Neural cell (in vitro differentiated cells): ENCODE data around the gene FAM98B. TPM values are rescaled to one million over a fixed set of nuclear protein-coding genes. Genes with fewer than 3 reads are reported as not detected.
A peak's percentile ranks its signal among the peaks of the same experiment; 100 is the strongest.

Experiments used
- H2AFZ ChIP-seq: fragments of 200-600, 300-800 bp; sonication (generic), shearing (Covaris generic); 2 replicates; pipeline ENCODE4 v1.6.0; 2014; ENCODE audit warnings: low read depth, mild to moderate bottlenecking, antibody characterized with exemption, low read length, moderate library complexity
- H3F3A ChIP-seq: fragments of 200-600 bp; shearing (Covaris generic); 2 replicates; pipeline ENCODE4 v1.6.1; 2016; ENCODE audit warnings: mild to moderate bottlenecking, moderate library complexity, mixed read lengths, antibody characterized with exemption, low read length; ENCODE audit not compliant: insufficient read depth, poor library complexity, severe bottlenecking
- H3K27ac ChIP-seq: fragments of 200-600, 300-800 bp; sonication (generic), shearing (Covaris generic); 2 replicates; pipeline ENCODE4 v1.5.1; 2014; ENCODE audit warnings: mild to moderate bottlenecking, low read length, moderate library complexity
- H3K27me3 ChIP-seq: fragments of 300-800, 200-600 bp; sonication (generic), shearing (Covaris generic); 2 replicates; pipeline ENCODE4 v1.6.0; 2014; ENCODE audit warnings: mild to moderate bottlenecking, low read depth, low read length, moderate library complexity; ENCODE audit not compliant: insufficient read depth
- H3K36me3 ChIP-seq: fragments of 300-800, 200-600 bp; sonication (generic), shearing (Covaris generic); 2 replicates; pipeline ENCODE4 v1.5.1; 2014; ENCODE audit warnings: mild to moderate bottlenecking, antibody characterized with exemption, low read length, moderate library complexity; ENCODE audit not compliant: insufficient read depth
- H3K4me2 ChIP-seq: fragments of 300-800, 200-600 bp; sonication (generic), shearing (Covaris generic); 2 replicates; pipeline ENCODE4 v1.6.0; 2014; ENCODE audit warnings: mild to moderate bottlenecking, low read length
- H3K4me3 ChIP-seq: fragments of 300-800, 200-600 bp; sonication (generic), shearing (Covaris generic); 2 replicates; pipeline ENCODE4 v1.5.1; 2014; ENCODE audit warnings: mild to moderate bottlenecking, low read length, moderate library complexity
- H3K79me2 ChIP-seq: fragments of 200-600 bp; shearing (Covaris generic); replicated peaks from 2 replicates; pipeline ENCODE4 v1.6.0; 2014; ENCODE audit warnings: mild to moderate bottlenecking, low read length, moderate library complexity; ENCODE audit not compliant: insufficient read depth
- H3K9ac ChIP-seq: fragments of 300-800, 200-600 bp; sonication (generic), shearing (Covaris generic); 2 replicates; pipeline ENCODE4 v1.6.1; 2016; ENCODE audit warnings: mild to moderate bottlenecking, low read length, mixed read lengths
- H3K9me2 ChIP-seq: fragments of 200-600 bp; shearing (Covaris generic); 2 replicates; pipeline ENCODE4 v1.6.1; 2016; ENCODE audit warnings: mild to moderate bottlenecking, low read length, mixed read lengths; ENCODE audit not compliant: insufficient read depth
- H3K9me3 ChIP-seq: fragments of 200-600, 300-800 bp; sonication (generic), shearing (Covaris generic); 2 replicates; pipeline ENCODE4 v1.6.1; 2016; ENCODE audit warnings: mild to moderate bottlenecking, mixed run types, low read length, moderate library complexity, mixed read lengths
- H4K20me1 ChIP-seq: fragments of 200-600 bp; shearing (Covaris generic); 2 replicates; pipeline ENCODE4 v1.6.1; 2016; ENCODE audit warnings: mild to moderate bottlenecking, mixed run types; ENCODE audit not compliant: insufficient read depth
- CTCF ChIP-seq: fragments of 450-650 bp; IDR thresholded peaks from 2 replicates; pipeline ENCODE4 v1.5.1; 2014; ENCODE audit warnings: antibody characterized with exemption, mild to moderate bottlenecking, moderate library complexity; ENCODE audit not compliant: poor library complexity, severe bottlenecking
- EP300 ChIP-seq: fragments of 450-650 bp; conservative IDR thresholded peaks from 2 replicates; pipeline ENCODE4 v1.6.1; 2014; ENCODE audit warnings: antibody characterized with exemption, mild to moderate bottlenecking, moderate library complexity; ENCODE audit not compliant: poor library complexity, severe bottlenecking
- EZH2 ChIP-seq: fragments of 200-600, 300-800 bp; shearing (Covaris generic), sonication (generic); IDR thresholded peaks from 2 replicates; pipeline ENCODE4 v1.6.1; 2014; ENCODE audit warnings: antibody characterized with exemption, low read length, borderline replicate concordance, mild to moderate bottlenecking; ENCODE audit not compliant: insufficient read depth, poor library complexity, severe bottlenecking
- MXI1 ChIP-seq: fragments of 450-650 bp; conservative IDR thresholded peaks from 2 replicates; pipeline ENCODE4 v1.6.1; 2014; ENCODE audit warnings: antibody characterized with exemption, mild to moderate bottlenecking; ENCODE audit not compliant: poor library complexity, severe bottlenecking
- POLR2AphosphoS5 ChIP-seq: IDR thresholded peaks from 2 replicates; pipeline ENCODE4 v1.6.1; 2012
- RAD21 ChIP-seq: fragments of 450-650 bp; conservative IDR thresholded peaks from 2 replicates; pipeline ENCODE4 v1.6.1; 2014; ENCODE audit warnings: antibody characterized with exemption, mild to moderate bottlenecking, moderate library complexity
- REST ChIP-seq: IDR thresholded peaks from 2 replicates; pipeline ENCODE4 v1.6.1; 2012; ENCODE audit warnings: borderline replicate concordance
- SMC3 ChIP-seq: fragments of 450-650 bp; conservative IDR thresholded peaks from 2 replicates; pipeline ENCODE4 v1.6.1; 2014; ENCODE audit warnings: antibody characterized with exemption, mild to moderate bottlenecking, moderate library complexity; ENCODE audit not compliant: poor library complexity
- TAF1 ChIP-seq: IDR thresholded peaks from 2 replicates; pipeline ENCODE4 v1.6.1; 2012; ENCODE audit warnings: low read depth
- polyA plus RNA-seq: library from polyadenylated mRNA; depleted of rRNA; stranded (reverse); fragments of >200 nt; gene quantifications from 2 replicates; pipeline ENCODE4 v1.2.3, GENCODE V29; 2014

The FAM98B gene
- polyA plus RNA-seq, 1 donor from 2014 or later: 12.7 TPM

- no peaks in the 10 kb centered on the region for H3K9me2 ChIP-seq
- H2AFZ ChIP-seq: no peak overlapping the region
- no peak overlapping the region for H3K4me2 ChIP-seq
- H3K9ac ChIP-seq: no peak overlapping the region
- H3K27me3 ChIP-seq: no peaks in the 10 kb centered on the region
- no peaks in the 10 kb centered on the region for H3K79me2 ChIP-seq
- no peak for TF ChIP-seq REST
- TF ChIP-seq TAF1: no peak
- no peak for TF ChIP-seq SMC3
- TF ChIP-seq EP300: no peak
- no peak for TF ChIP-seq CTCF
- TF ChIP-seq RAD21: no peak
- TF ChIP-seq EZH2: no peak
- no peak for TF ChIP-seq MXI1
- TF ChIP-seq POLR2AphosphoS5: no peak
- no peaks in the 10 kb centered on the region for H4K20me1 ChIP-seq
- no peaks in the 10 kb centered on the region for H3F3A ChIP-seq
- no peak overlapping the region for H3K27ac ChIP-seq
- H3K36me3 ChIP-seq: no peaks in the 10 kb centered on the region
- no peaks in the 10 kb centered on the region for H3K9me3 ChIP-seq
- no peak overlapping the region for H3K4me3 ChIP-seq
These were observed 66.1 kb downstream of the FAM98B start for GRCh38 chr15:38520035-38520434.

GRCh38 chr15:38521316-38521715 is 67.4 kb downstream of the FAM98B start:
- H3K36me3 ChIP-seq: no peaks in the 10 kb centered on the region

GRCh38 chr15:38522922-38523321 is 69.0 kb downstream of the FAM98B start:
- Histone ChIP-seq H3K27ac (no peak overlapping the region), H3K4me3 (no peak overlapping the region), H3K9me3 (no peaks in the 10 kb centered on the region), H3F3A (no peaks in the 10 kb centered on the region), H3K27me3 (no peaks in the 10 kb centered on the region), H3K36me3 (no peaks in the 10 kb centered on the region), H3K9me2 (no peaks in the 10 kb centered on the region), H3K4me2 (no peak overlapping the region), H4K20me1 (no peaks in the 10 kb centered on the region), H3K9ac (no peak overlapping the region), H2AFZ (no peak overlapping the region), H3K79me2 (no peaks in the 10 kb centered on the region)
- TF ChIP-seq EP300: no peak
- TF ChIP-seq SMC3: no peak
- TF ChIP-seq RAD21: no peak
- no peak for TF ChIP-seq CTCF
- TF ChIP-seq MXI1: no peak
- TF ChIP-seq REST: no peak
- TF ChIP-seq EZH2: no peak
- no peak for TF ChIP-seq POLR2AphosphoS5
- no peak for TF ChIP-seq TAF1

More at GRCh38 chr15:38521316-38521715, 67.4 kb downstream of the FAM98B start:
- Histone ChIP-seq H3K79me2 (no peaks in the 10 kb centered on the region), H2AFZ (no peak overlapping the region), H3K9me2 (no peaks in the 10 kb centered on the region), H3K9me3 (no peaks in the 10 kb centered on the region), H3K9ac (no peak overlapping the region), H3K4me3 (no peak overlapping the region), H3K4me2 (no peak overlapping the region), H3F3A (no peaks in the 10 kb centered on the region), H3K27ac (no peak overlapping the region), H4K20me1 (no peaks in the 10 kb centered on the region), H3K27me3 (no peaks in the 10 kb centered on the region)
- TF ChIP-seq RAD21: peak; percentile 14
- no peak for TF ChIP-seq TAF1
